ENCODE data around the gene SLAMF8. TPM values are rescaled to one million over a fixed set of nuclear protein-coding genes. Genes with fewer than 3 reads are reported as not detected.
A peak's percentile ranks its signal among the peaks of the same experiment; 100 is the strongest.

SLAMF8 gene
- 1 to 10 TPM; 1.5 to 1.9 TPM for total RNA-seq

DNA sequence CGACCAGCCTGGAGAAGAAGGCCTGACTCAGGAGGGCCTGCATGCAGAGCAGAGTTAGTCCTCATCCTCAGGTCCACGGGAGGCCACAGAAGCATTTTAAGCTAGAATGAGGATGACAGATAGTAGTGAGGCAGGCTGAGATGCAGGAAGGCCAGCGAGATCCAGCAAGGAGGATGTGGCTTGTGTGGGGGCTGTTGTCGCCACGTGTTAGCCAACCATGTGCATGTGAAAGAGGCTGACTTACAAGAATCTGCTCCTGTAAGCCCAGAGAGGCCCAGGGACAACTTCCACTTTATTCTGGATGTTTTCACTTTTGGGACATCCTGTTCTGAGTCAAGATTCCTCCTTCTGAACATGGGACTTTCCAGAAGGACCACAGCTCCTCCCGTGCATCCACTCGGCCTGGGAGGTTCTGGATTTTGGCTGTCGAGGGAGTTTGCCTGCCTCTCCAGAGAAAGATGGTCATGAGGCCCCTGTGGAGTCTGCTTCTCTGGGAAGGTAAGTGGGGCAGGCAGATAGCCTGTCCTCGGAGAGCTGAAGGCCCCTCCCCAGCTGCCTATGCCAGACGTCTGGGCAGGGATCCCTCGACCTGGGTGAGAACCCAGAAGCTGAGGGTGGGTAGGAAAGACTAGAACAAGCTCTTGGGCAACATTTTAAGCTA is at the start of gene SLAMF8:
SLAMF8 (plus strand) TSS at position 433 of the 661 bp plus-strand sequence; CDS start at position 459, 26 bp downstream.
- no peak within 1 kb of the TSS for H3K4me3 ChIP-seq
- intact Hi-C loops (cut with DNase I), result no loop called here

DNA sequence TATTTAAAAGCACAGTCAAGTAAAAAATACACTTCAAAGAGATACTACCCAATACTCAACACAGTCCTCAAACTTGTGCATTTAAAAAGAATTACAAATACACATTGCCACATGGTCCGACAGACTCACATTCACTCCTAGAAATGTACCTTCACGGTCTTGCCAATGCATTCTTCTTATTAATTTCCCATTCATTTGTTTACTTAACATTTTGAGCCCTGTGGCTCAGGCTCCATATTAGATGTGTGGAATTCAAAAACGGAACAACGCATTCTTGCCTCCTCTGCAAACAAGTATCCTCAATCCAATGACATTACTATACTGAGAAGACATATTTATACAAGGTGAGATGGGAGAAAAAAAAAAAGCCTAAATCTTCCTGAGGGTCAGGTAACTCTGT is 48.4 kb upstream of the SLAMF8 start:
- no peak overlapping the region for H3K9ac ChIP-seq (ENCODE audit: low read depth in 2 of 2, low read length in 2 of 2)
- intact Hi-C loops (cut with DNase I), result loop anchor here (10.0 kb wide), 1 partner anchor 573 kb away; the partner anchor contains the start of gene ACKR1
- H3K36me3 ChIP-seq, result no peaks in the 10 kb centered on the region
- no peaks in the 10 kb centered on the region for H3K27me3 ChIP-seq
- H3K4me3 ChIP-seq, result no peak overlapping the region
- H3K9me3 ChIP-seq, result no peaks in the 10 kb centered on the region
- TF ChIP-seq, protein P1, sequence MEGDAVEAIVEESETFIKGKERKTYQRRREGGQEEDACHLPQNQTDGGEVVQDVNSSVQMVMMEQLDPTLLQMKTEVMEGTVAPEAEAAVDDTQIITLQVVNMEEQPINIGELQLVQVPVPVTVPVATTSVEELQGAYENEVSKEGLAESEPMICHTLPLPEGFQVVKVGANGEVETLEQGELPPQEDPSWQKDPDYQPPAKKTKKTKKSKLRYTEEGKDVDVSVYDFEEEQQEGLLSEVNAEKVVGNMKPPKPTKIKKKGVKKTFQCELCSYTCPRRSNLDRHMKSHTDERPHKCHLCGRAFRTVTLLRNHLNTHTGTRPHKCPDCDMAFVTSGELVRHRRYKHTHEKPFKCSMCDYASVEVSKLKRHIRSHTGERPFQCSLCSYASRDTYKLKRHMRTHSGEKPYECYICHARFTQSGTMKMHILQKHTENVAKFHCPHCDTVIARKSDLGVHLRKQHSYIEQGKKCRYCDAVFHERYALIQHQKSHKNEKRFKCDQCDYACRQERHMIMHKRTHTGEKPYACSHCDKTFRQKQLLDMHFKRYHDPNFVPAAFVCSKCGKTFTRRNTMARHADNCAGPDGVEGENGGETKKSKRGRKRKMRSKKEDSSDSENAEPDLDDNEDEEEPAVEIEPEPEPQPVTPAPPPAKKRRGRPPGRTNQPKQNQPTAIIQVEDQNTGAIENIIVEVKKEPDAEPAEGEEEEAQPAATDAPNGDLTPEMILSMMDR (IDR thresholded peaks at IDR 0.05), result no peak
- no peak for DNase-seq
- peaks cover 4% of the 10 kb centered on the region for H3K4me1 ChIP-seq
- no peak overlapping the region for H3K27ac ChIP-seq

More for the DNA sequence above, at the start of gene SLAMF8:
- TF ChIP-seq, protein P1 (IDR thresholded peaks at IDR 0.05), result no peak
- H3K9me3 ChIP-seq, result no peaks in the 10 kb centered on the region
- H3K27ac ChIP-seq, result no peak within 1 kb of the TSS
- no peaks in the 10 kb centered on the region for H3K4me1 ChIP-seq
- no peaks in the 10 kb centered on the region for H3K27me3 ChIP-seq
- peak within 1 kb of the TSS in 1 of 2 donors; percentile 21 for H3K9ac ChIP-seq (ENCODE audit: low read depth in 2 of 2, low read length in 2 of 2)
- DNase-seq, result peak; percentile 44
- no peaks in the 10 kb centered on the region for H3K36me3 ChIP-seq

DNA sequence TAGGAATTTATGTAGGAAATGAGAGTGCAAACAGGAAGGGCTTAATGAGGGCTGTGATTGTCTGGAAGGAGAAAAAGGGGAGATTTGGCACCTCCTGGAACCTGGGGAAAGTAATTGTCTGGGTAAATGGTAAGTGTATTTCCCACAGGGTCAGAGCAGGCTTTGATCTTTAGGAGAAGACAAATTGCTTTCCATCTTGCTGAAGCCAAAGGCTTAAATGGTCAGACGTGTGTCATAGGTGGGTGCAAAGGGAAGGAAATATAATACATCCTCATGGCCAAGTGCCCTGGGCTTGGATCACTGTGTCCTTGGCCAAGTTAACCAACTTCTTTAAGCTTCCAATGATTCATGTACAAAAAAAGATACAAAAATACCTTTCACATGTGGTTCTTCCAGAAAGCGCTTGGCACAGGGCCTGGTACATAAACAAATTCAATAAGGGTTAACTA is 47.2 kb upstream of the SLAMF8 start:
- no peak overlapping the region for H3K27ac ChIP-seq
- H3K27me3 ChIP-seq, result no peaks in the 10 kb centered on the region
- no peak overlapping the region for H3K4me3 ChIP-seq
- no peaks in the 10 kb centered on the region for H3K9me3 ChIP-seq
- no peaks in the 10 kb centered on the region for H3K36me3 ChIP-seq
- TF ChIP-seq, protein P1 (IDR thresholded peaks at IDR 0.05), result no peak
- intact Hi-C loops (cut with DNase I), result loop anchor here (10.0 kb wide), 1 partner anchor 575 kb away; the partner anchor contains the start of gene ACKR1
- H3K9ac ChIP-seq (ENCODE audit: low read depth in 2 of 2, low read length in 2 of 2), result no peak overlapping the region
- H3K4me1 ChIP-seq, result peaks cover 4% of the 10 kb centered on the region
- no peak for DNase-seq

DNA sequence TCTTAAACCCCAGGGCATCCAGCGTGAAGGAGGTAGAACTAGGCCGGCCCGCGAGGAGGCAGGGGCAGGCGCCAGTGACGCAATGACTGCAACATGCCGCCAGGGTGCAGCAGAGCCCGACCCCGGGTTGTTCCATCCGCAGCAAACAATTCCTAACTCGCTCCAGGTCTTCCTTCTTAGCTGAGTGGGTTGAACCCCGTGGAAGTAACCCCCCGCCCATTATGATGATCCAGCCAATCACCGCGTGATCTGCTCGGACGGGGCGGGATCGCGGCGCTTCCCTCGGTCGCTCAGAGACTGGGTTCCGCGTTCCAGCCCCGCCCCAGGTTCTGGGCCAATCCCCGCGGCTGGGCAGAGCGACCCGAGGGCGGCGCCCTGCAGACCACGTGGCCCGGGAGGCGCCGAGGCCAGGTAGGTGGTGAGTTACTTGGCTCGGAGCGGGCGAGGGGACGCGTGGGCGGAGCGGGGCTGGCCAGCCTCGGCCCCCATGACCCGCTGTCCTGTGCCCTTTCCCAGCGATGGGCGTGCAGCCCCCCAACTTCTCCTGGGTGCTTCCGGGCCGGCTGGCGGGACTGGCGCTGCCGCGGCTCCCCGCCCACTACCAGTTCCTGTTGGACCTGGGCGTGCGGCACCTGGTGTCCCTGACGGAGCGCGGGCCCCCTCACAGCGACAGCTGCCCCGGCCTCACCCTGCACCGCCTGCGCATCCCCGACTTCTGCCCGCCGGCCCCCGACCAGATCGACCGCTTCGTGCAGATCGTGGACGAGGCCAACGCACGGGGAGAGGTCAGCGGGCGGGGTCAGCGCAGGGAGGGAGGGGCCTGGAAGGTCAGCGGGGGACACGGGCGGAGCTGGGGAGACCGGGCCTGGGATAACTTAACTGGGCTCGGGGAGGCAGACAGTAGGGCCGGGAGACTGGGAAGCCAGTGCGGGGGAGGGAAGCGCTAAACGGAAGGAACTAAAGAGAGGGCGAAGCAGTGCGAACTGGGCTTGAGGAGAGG is 45.8 kb upstream of the SLAMF8 start, which contains the start of gene DUSP23:
DUSP23 (plus strand) TSS at position 380 of the 1,000 bp plus-strand sequence; CDS start at position 519, 139 bp downstream.
- H3K4me3 ChIP-seq, result peak within 1 kb of the TSS; percentile 95
- H3K27me3 ChIP-seq, result no peaks in the 10 kb centered on the region
- H3K9me3 ChIP-seq, result no peaks in the 10 kb centered on the region
- peak within 1 kb of the TSS; percentile 68 to 91 for H3K9ac ChIP-seq (ENCODE audit: low read depth in 2 of 2, low read length in 2 of 2)
- DNase-seq, result peak; percentile 98
- peaks cover 4% of the 10 kb centered on the region for H3K4me1 ChIP-seq
- peak within 1 kb of the TSS; percentile 77 for H3K27ac ChIP-seq
- TF ChIP-seq, protein P1 (IDR thresholded peaks at IDR 0.05), result peak; percentile 89
- intact Hi-C loops (cut with DNase I), result loop anchor here (5.0 kb wide), 1 partner anchor 111 kb away; no protein-coding TSS in a partner anchor
- no peaks in the 10 kb centered on the region for H3K36me3 ChIP-seq

DNA sequence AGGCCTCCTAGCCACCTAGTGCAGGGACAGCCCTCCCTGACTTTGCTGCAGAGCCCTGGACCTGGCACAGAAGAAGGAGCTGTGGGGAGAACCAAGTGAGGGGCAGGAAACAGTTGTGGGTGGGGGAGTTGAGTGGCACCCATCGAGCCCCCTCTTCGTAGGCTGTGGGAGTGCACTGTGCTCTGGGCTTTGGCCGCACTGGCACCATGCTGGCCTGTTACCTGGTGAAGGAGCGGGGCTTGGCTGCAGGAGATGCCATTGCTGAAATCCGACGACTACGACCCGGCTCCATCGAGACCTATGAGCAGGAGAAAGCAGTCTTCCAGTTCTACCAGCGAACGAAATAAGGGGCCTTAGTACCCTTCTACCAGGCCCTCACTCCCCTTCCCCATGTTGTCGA is 44.7 kb upstream of the SLAMF8 start:
- H3K27me3 ChIP-seq, result no peaks in the 10 kb centered on the region
- H3K4me1 ChIP-seq, result peaks cover 4% of the 10 kb centered on the region
- intact Hi-C loops (cut with DNase I), result loop anchor here (5.0 kb wide), 1 partner anchor 110 kb away; no protein-coding TSS in a partner anchor
- no peak overlapping the region for H3K4me3 ChIP-seq
- no peak overlapping the region for H3K27ac ChIP-seq
- H3K9ac ChIP-seq (ENCODE audit: low read depth in 2 of 2, low read length in 2 of 2), result peak overlapping the region in 1 of 2 donors; percentile 68
- no peaks in the 10 kb centered on the region for H3K36me3 ChIP-seq
- TF ChIP-seq, protein P1 (IDR thresholded peaks at IDR 0.05), result no peak
- H3K9me3 ChIP-seq, result no peaks in the 10 kb centered on the region
- no peak for DNase-seq
